Natural killer cell treated with Interleukin-12 subunit alpha and Interleukin-12 subunit beta and Interleukin-15 and Interleukin-18, amount 100 ng/mL, for 72 hours (primary cell): ENCODE results near the gene DOC2A. TPM values are rescaled to one million over a fixed set of nuclear protein-coding genes. Genes with fewer than 3 reads are reported as not detected.
"Not testable (repeated sequence)": the region's sequence is repeated elsewhere in the genome, so short reads cannot be mapped to it uniquely, and the experiment has no call there.

Experiments
- ATAC-seq, 2 donors: fragments of 150-1000 bp; cut with Tn5 transposase in 1 of 2; sonication (Bioruptor Pico), chemical (Tn5 transposase) in 1 of 2; 2 replicates each; pipeline ENCODE4 v1.10.0; 2021
- DNase-seq: peaks from one replicate; pipeline ENCODE4 v3.0.0; 2022; ENCODE audit warnings: low spot score
- H3K27ac Mint-ChIP-seq, 2 donors: 1 replicate in 1 of 2; 2 replicates in 1 of 2; pipeline ENCODE4 v1.8.0; 2022; ENCODE audit warnings: mixed read lengths in 2 of 2, mild to moderate bottlenecking in 1 of 2, moderate library complexity in 1 of 2
- H3K27me3 Mint-ChIP-seq, 2 donors: 1 replicate in 1 of 2; 2 replicates in 1 of 2; pipeline ENCODE4 v1.8.0; 2022; ENCODE audit warnings: mixed read lengths in 2 of 2
- H3K36me3 Mint-ChIP-seq: one replicate; pipeline ENCODE4 v1.8.0; 2022; ENCODE audit warnings: mixed read lengths
- H3K4me1 Mint-ChIP-seq, 2 donors: 1 replicate in 1 of 2; 2 replicates in 1 of 2; pipeline ENCODE4 v1.8.0; 2022; ENCODE audit warnings: low read depth in 2 of 2, mixed read lengths in 2 of 2, mild to moderate bottlenecking in 1 of 2
- H3K4me3 Mint-ChIP-seq: one replicate; pipeline ENCODE4 v1.8.0; 2022; ENCODE audit warnings: mixed read lengths
- H3K9me3 Mint-ChIP-seq: 2 replicates; pipeline ENCODE4 v1.8.0; 2022; ENCODE audit warnings: mixed read lengths
- total RNA-seq, 2 donors: library from RNA; stranded (reverse); gene quantifications; one replicate each; pipeline ENCODE4 v1.2.3, GENCODE V29; 2022

DOC2A gene
- total RNA-seq, 2 donors from 2014 or later, result not detected

DNA sequence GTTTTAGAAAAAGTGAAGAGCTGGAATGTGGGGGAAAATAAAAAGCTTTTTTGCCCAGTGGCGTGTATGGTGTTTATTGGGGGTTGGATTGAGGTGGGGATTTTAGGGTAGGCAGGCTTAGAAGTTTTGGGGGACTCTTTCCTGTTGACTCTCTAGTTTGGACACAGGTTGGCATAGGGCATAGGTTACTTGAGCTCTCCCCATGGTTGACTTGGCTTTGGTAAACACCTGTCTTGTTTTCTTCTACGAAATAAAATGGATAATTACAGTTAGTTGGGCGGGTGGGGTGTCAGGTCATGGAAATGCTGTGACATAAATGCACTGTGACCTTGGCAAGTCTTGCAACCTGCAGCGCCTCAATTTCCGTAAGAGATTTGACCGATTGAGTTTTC lies 37.8 kb downstream of the DOC2A start:
- Mint-ChIP-seq H3K4me3 (peak overlapping the region; percentile 99), H3K27me3 (no peaks in the 10 kb centered on the region), H3K9me3 (no peaks in the 10 kb centered on the region)

GRCh38 chr16:29972500-29972899 lies 38.3 kb downstream of the DOC2A start:
- H3K4me3 Mint-ChIP-seq, result peak overlapping the region; percentile 99
- no peaks in the 10 kb centered on the region for H3K27me3 Mint-ChIP-seq
- ATAC-seq (no peak), DNase-seq (no peak)
- peak overlapping the region in 1 of 2 donors; percentile 74 for H3K27ac Mint-ChIP-seq
- no peaks in the 10 kb centered on the region for H3K9me3 Mint-ChIP-seq
- H3K36me3 Mint-ChIP-seq, result peaks cover 17% of the 10 kb centered on the region
- peaks cover 30 to 43% of the 10 kb centered on the region in 2 donors for H3K4me1 Mint-ChIP-seq

More for the DNA sequence above, 37.8 kb downstream of the DOC2A start:
- DNase-seq, result no peak
- H3K36me3 Mint-ChIP-seq, result peaks cover 17% of the 10 kb centered on the region
- H3K27ac Mint-ChIP-seq, result peak overlapping the region; percentile 74 to 91
- no peak for ATAC-seq
- H3K4me1 Mint-ChIP-seq, result peaks cover 30 to 43% of the 10 kb centered on the region in 2 donors

- DNase-seq (no peak), ATAC-seq (no peak)
- H3K27me3 Mint-ChIP-seq, result no peaks in the 10 kb centered on the region
- H3K4me1 Mint-ChIP-seq, result peaks cover 22 to 34% of the 10 kb centered on the region in 2 donors
- H3K27ac Mint-ChIP-seq, result no peak overlapping the region
- H3K36me3 Mint-ChIP-seq, result peaks cover 17% of the 10 kb centered on the region
- no peak overlapping the region for H3K4me3 Mint-ChIP-seq
- H3K9me3 Mint-ChIP-seq, result no peaks in the 10 kb centered on the region
These were observed 39.5 kb downstream of the DOC2A start for GRCh38 chr16:29971304-29971703.

- DNase-seq (no peak), ATAC-seq (no peak)
- Mint-ChIP-seq H3K27me3 (no peaks in the 10 kb centered on the region), H3K4me3 (no peak overlapping the region), H3K9me3 (no peaks in the 10 kb centered on the region), H3K27ac (no peak overlapping the region), H3K4me1 (peaks cover 3 to 13% of the 10 kb centered on the region in 2 donors), H3K36me3 (peaks cover 11% of the 10 kb centered on the region)
These were observed 42.6 kb downstream of the DOC2A start for GRCh38 chr16:29968205-29968604.

- DNase-seq (no peak), ATAC-seq (no peak)
- peaks cover 15 to 16% of the 10 kb centered on the region in 2 donors for H3K4me1 Mint-ChIP-seq
- H3K27ac Mint-ChIP-seq, result peak overlapping the region; percentile 83 to 93
- no peaks in the 10 kb centered on the region for H3K27me3 Mint-ChIP-seq
- peak overlapping the region; percentile 96 for H3K4me3 Mint-ChIP-seq
- H3K36me3 Mint-ChIP-seq, result no peaks in the 10 kb centered on the region
- no peaks in the 10 kb centered on the region for H3K9me3 Mint-ChIP-seq
These were observed 47.6 kb downstream of the DOC2A start for GRCh38 chr16:29963021-29963743.

DNA sequence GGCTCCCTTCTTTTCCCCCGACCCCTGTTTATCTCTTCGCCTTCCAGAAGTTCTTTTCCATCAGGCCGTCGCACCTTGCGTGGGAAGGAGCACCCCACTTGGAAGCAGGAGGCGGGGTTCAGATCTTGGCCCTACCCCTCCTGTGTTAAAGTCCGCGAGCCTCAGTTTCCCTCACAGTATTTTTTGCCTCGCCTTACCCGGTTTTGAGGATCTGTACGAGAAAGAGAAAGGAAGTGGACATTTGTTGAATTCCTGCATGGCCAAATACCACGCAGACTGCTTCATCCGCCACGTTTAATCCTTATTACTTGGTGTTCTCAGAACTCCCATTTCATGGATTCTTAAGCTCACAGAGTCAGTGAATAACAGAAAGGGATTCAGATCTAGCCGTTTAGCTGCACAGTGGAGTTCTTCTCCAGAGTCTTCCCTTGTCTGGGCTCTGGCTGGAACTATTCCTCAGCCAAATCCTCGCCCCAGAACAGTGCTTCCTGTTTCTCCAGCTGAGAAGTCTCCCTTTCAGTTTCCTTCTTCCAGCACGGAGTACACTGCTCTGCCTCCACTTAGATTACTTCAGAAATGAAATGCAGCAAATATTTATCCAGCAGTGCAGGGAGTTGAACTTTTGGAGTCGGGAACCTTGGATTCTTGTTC lies 48.4 kb downstream of the DOC2A start:
- no peaks in the 10 kb centered on the region for H3K27me3 Mint-ChIP-seq
- DNase-seq (no peak), ATAC-seq (no peak)
- no peaks in the 10 kb centered on the region for H3K9me3 Mint-ChIP-seq
- H3K4me1 Mint-ChIP-seq, result peaks cover 15 to 16% of the 10 kb centered on the region in 2 donors
- no peaks in the 10 kb centered on the region for H3K36me3 Mint-ChIP-seq
- peak overlapping the region; percentile 83 to 93 for H3K27ac Mint-ChIP-seq
- H3K4me3 Mint-ChIP-seq, result peak overlapping the region; percentile 96

GRCh38 chr16:29961479-29962343 lies 49.1 kb downstream of the DOC2A start, which contains the start of gene TMEM219:
TMEM219 (plus strand) TSS chr16:29962079; CDS start chr16:29963144, 1,065 bp downstream.
- DNase-seq (peak; percentile 95), ATAC-seq (peak; percentile 95 to 96)
- Mint-ChIP-seq H3K27me3 (no peaks in the 10 kb centered on the region), H3K4me1 (peaks cover 15 to 16% of the 10 kb centered on the region in 2 donors), H3K4me3 (peak within 1 kb of the TSS; percentile 96), H3K36me3 (no peaks in the 10 kb centered on the region), H3K27ac (peak within 1 kb of the TSS; percentile 83 to 93), H3K9me3 (no peaks in the 10 kb centered on the region)

- Mint-ChIP-seq H3K4me1 (peaks cover 15 to 16% of the 10 kb centered on the region in 2 donors), H3K27ac (peak overlapping the region; percentile 70 to 84), H3K36me3 (no peaks in the 10 kb centered on the region), H3K9me3 (no peaks in the 10 kb centered on the region), H3K4me3 (peak overlapping the region; percentile 96), H3K27me3 (no peaks in the 10 kb centered on the region)
- ATAC-seq (no peak), DNase-seq (no peak)
These were observed 49.7 kb downstream of the DOC2A start for GRCh38 chr16:29961127-29961478.

DNA sequence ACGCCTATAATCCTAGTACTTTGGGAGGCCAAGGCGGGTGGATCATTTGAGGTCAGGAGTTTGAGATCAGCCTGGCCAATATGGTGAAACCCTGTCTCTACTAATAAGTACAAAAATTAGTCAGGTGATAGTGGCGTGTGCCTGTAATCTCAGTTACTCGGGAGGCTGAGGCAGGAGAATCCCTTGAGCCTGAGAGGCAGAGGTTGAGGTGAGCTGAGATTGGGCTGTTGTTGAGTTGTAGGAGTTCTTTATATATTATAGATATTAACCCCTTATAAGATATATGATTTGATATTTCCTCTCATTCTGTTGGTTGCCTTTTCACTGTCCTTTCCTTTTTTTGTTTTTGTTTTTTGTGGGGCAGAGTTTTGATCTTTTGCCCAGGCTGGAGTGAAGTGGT lies 51.0 kb downstream of the DOC2A start:
- H3K36me3 Mint-ChIP-seq, H3K27me3 Mint-ChIP-seq, H3K27ac Mint-ChIP-seq, H3K4me3 Mint-ChIP-seq, DNase-seq, ATAC-seq, H3K9me3 Mint-ChIP-seq: not testable (repeated sequence)
- peaks cover 15 to 16% of the 10 kb centered on the region in 2 donors for H3K4me1 Mint-ChIP-seq

DNA sequence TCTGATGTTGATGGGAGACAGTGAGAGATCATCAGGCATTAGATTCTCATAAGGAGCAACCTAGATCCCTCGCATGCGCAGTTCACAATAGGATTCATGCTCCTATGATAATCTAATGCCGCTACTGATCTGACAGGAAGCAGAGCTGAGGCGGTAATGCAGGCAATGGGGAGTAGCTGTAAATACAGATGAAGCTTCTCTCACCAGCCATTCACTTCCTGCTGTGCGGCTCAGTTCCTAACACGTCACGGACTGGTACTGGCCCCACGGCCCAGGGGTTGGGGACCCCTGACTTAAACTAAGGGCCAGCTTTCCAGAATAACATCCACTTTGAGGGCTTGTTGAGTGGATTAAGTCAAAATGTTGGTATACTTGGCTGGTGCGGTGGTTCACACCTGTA lies 51.5 kb downstream of the DOC2A start:
- Mint-ChIP-seq H3K4me3 (no peak overlapping the region), H3K27ac (no peak overlapping the region), H3K9me3 (no peaks in the 10 kb centered on the region), H3K36me3 (no peaks in the 10 kb centered on the region), H3K4me1 (peaks cover 15 to 16% of the 10 kb centered on the region in 2 donors), H3K27me3 (no peaks in the 10 kb centered on the region)
- ATAC-seq (no peak), DNase-seq (no peak)

- no peak overlapping the region for H3K4me3 Mint-ChIP-seq
- no peaks in the 10 kb centered on the region for H3K9me3 Mint-ChIP-seq
- H3K36me3 Mint-ChIP-seq, result no peaks in the 10 kb centered on the region
- H3K4me1 Mint-ChIP-seq, result peaks cover 15 to 16% of the 10 kb centered on the region in 2 donors
- no peaks in the 10 kb centered on the region for H3K27me3 Mint-ChIP-seq
- no peak for ATAC-seq
- no peak overlapping the region for H3K27ac Mint-ChIP-seq
- no peak for DNase-seq
These were observed 52.1 kb downstream of the DOC2A start for GRCh38 chr16:29958756-29959155.
